ENCODE measurements around the gene JPT1.
"Not testable (repeated sequence)": the region's sequence is repeated elsewhere in the genome, so short reads cannot be mapped to it uniquely, and the experiment has no call there.

JPT1 gene

GRCh38 chr17:75159196-75160031, 5.1 kb upstream of the JPT1 start:
- DNase-seq (ENCODE audit: insufficient read length, low spot score) (no peak), FAIRE-seq (no peak)

GRCh38 chr17:75158480-75158879, 4.2 kb upstream of the JPT1 start:
- FAIRE-seq; DNase-seq (ENCODE audit: insufficient read length, low spot score): not testable (repeated sequence)

- FAIRE-seq (no peak), DNase-seq (ENCODE audit: insufficient read length, low spot score) (no peak)
These were observed 884 bp upstream of the JPT1 start for GRCh38 chr17:75155191-75155601.

GRCh38 chr17:75153780-75154194, 525 bp downstream of the JPT1 start:
- DNase-seq (ENCODE audit: insufficient read length, low spot score), result no peak
- FAIRE-seq, result no peak

GRCh38 chr17:75152922-75153779, 1.2 kb downstream of the JPT1 start:
- FAIRE-seq, result peak; percentile 60
- no peak for DNase-seq (ENCODE audit: insufficient read length, low spot score)

- no peak for DNase-seq (ENCODE audit: insufficient read length, low spot score)
- FAIRE-seq, result no peak
These were observed 1.8 kb downstream of the JPT1 start for GRCh38 chr17:75152523-75152921.

GRCh38 chr17:75151930-75152329, 2.4 kb downstream of the JPT1 start:
- DNase-seq (ENCODE audit: insufficient read length, low spot score), result no peak
- FAIRE-seq, result no peak

- peak; percentile 56 for FAIRE-seq
- DNase-seq (ENCODE audit: insufficient read length, low spot score), result no peak
These were observed 6.3 kb downstream of the JPT1 start for GRCh38 chr17:75147878-75148546.

- no peak for DNase-seq (ENCODE audit: insufficient read length, low spot score)
- no peak for FAIRE-seq
These were observed 7.7 kb downstream of the JPT1 start for GRCh38 chr17:75146592-75146991.

- no peak for FAIRE-seq
These were observed 9.3 kb downstream of the JPT1 start for GRCh38 chr17:75144816-75145512.

GRCh38 chr17:75142236-75142971, 11.9 kb downstream of the JPT1 start:
- no peak for FAIRE-seq
- no peak for DNase-seq (ENCODE audit: insufficient read length, low spot score)

More at GRCh38 chr17:75144816-75145512, 9.3 kb downstream of the JPT1 start:
- DNase-seq (ENCODE audit: insufficient read length, low spot score), result no peak

- no peak for FAIRE-seq
- DNase-seq (ENCODE audit: insufficient read length, low spot score), result no peak
These were observed 15.8 kb downstream of the JPT1 start for GRCh38 chr17:75138519-75138918.

GRCh38 chr17:75137762-75138161, 16.6 kb downstream of the JPT1 start:
- not testable (repeated sequence) for DNase-seq (ENCODE audit: insufficient read length, low spot score); FAIRE-seq

GRCh38 chr17:75135946-75136345, 18.4 kb downstream of the JPT1 start:
- no peak for FAIRE-seq
- no peak for DNase-seq (ENCODE audit: insufficient read length, low spot score)

GRCh38 chr17:75135452-75135851, 18.9 kb downstream of the JPT1 start:
- DNase-seq (ENCODE audit: insufficient read length, low spot score) (no peak), FAIRE-seq (no peak)

- not testable (repeated sequence) for FAIRE-seq
These were observed 20.5 kb downstream of the JPT1 start for GRCh38 chr17:75133607-75134347.

GRCh38 chr17:75133001-75133400, 21.3 kb downstream of the JPT1 start:
- no peak for DNase-seq (ENCODE audit: insufficient read length, low spot score)
- FAIRE-seq, result no peak

More at GRCh38 chr17:75133607-75134347, 20.5 kb downstream of the JPT1 start:
- DNase-seq (ENCODE audit: insufficient read length, low spot score), result not testable (repeated sequence)

- not testable (repeated sequence) for DNase-seq (ENCODE audit: insufficient read length, low spot score); FAIRE-seq
These were observed 22.0 kb downstream of the JPT1 start for GRCh38 chr17:75132018-75133000.

Data from GM19239 (cell line).